ENCODE results near the gene DGKB.

GRCh38 chr7:14698239-14698638, 204.3 kb downstream of the DGKB start:
- TF ChIP-seq CTCF (IDR thresholded peaks at IDR 0.05): peak; percentile 22; the same call in 1 of the 2 replicates
- TF ChIP-seq REST (IDR thresholded peaks at IDR 0.05; ENCODE audit: insufficient read depth in 1 of 2, low read depth in 2 of 2, low read length in 1 of 2): no peak
